B cell (primary cell): ENCODE results near the gene NOXA1. TPM values are rescaled to one million over a fixed set of nuclear protein-coding genes. Genes with fewer than 3 reads are reported as not detected.

Experiments used
- ATAC-seq: fragments of 200-7000 bp; cut with Tn5 transposase; one replicate; pipeline ENCODE4 v1.10.0; 2021; ENCODE audit warnings: low read depth, mild to moderate bottlenecking, moderate number of reproducible peaks, moderate library complexity
- CTCF ChIA-PET: fragments of 350-600 bp; sonication (Branson Sonifier 250); formaldehyde crosslinking; loops from one replicate; lab custom pipeline; 2021; ENCODE audit warnings: antibody characterized with exemption, inconsistent platforms; lab: Charles Lee
- POLR2A ChIA-PET: fragments of 350-600 bp; sonication (Branson Sonifier 250); formaldehyde crosslinking; loops from one replicate; lab custom pipeline; 2021; ENCODE audit warnings: antibody characterized with exemption; lab: Charles Lee
- DNase-seq: peaks from one replicate; pipeline ENCODE4 v3.0.0; 2013
- H2AFZ ChIP-seq: 2 replicates; pipeline ENCODE4 v1.6.1; 2012; ENCODE audit warnings: mild to moderate bottlenecking, low read depth, low read length; ENCODE audit not compliant: insufficient read depth, poor library complexity, severe bottlenecking
- H3K27ac ChIP-seq, 2 donors: 1 replicate in 1 of 2; 2 replicates in 1 of 2; pipeline ENCODE4 v1.5.1; 2012 to 2013; ENCODE audit warnings: low read length in 2 of 2, mild to moderate bottlenecking in 2 of 2, moderate library complexity in 1 of 2
- H3K27me3 ChIP-seq, 4 experiments: fragments of 200-600 bp in 1 of 4; sonication (generic) in 1 of 4; replicated peaks in 1 of 4; 1 replicate in 2 of 4; 2 replicates in 2 of 4; pipeline versions ENCODE4 v1.6.1 to v1.7.0; 2013 to 2016; ENCODE audit warnings: low read length in 3 of 4, mild to moderate bottlenecking in 2 of 4, mixed read lengths in 1 of 4, moderate library complexity in 1 of 4; ENCODE audit not compliant: insufficient read depth in 4 of 4, control insufficient read depth in 3 of 4; ENCODE audit errors: control extremely low read depth in 1 of 4
- H3K36me3 ChIP-seq, 2 experiments: replicated peaks in 1 of 2; 1 replicate in 1 of 2; 2 replicates in 1 of 2; pipeline versions ENCODE4 v1.6.1 to v1.7.1; 2013; ENCODE audit warnings: low read length in 1 of 2; ENCODE audit not compliant: insufficient read depth in 2 of 2, control insufficient read depth in 1 of 2; ENCODE audit errors: control extremely low read depth in 1 of 2, extremely low read depth in 1 of 2
- H3K4me1 ChIP-seq, 2 donors: fragments of 200-600 bp in 1 of 2; sonication (generic) in 1 of 2; 1 replicate in 1 of 2; 2 replicates in 1 of 2; pipeline versions ENCODE4 v1.5.1 to v1.6.1; 2013 to 2017; ENCODE audit warnings: low read length in 2 of 2; ENCODE audit not compliant: control insufficient read depth in 2 of 2, insufficient read depth in 2 of 2
- H3K4me2 ChIP-seq: replicated peaks from 2 replicates; pipeline ENCODE3; 2012; ENCODE audit warnings: mild to moderate bottlenecking, low read depth, low read length; ENCODE audit not compliant: poor library complexity, severe bottlenecking
- H3K4me3 ChIP-seq, 5 experiments: fragments of 200-600 bp in 1 of 5; sonication (generic) in 1 of 5; 1 replicate in 3 of 5; 2 replicates in 2 of 5; pipeline versions ENCODE4 v1.5.1 to v1.7.0; 2011 to 2016; ENCODE audit warnings: low read length in 4 of 5, mild to moderate bottlenecking in 4 of 5, low read depth in 2 of 5, control low read depth in 1 of 5, moderate library complexity in 1 of 5; ENCODE audit not compliant: insufficient read depth in 1 of 5; ENCODE audit errors: control extremely low read depth in 1 of 5, extremely low read depth in 1 of 5
- H3K79me2 ChIP-seq: fragments of 200-600 bp; sonication (generic); one replicate; pipeline ENCODE4 v1.6.0; 2016; ENCODE audit warnings: low read length; ENCODE audit not compliant: control insufficient read depth, insufficient read depth
- H3K9ac ChIP-seq: fragments of 200-600 bp; sonication (generic); 2 replicates; pipeline ENCODE4 v1.6.1; 2017; ENCODE audit warnings: mild to moderate bottlenecking, low read length, moderate library complexity
- H3K9me3 ChIP-seq, 3 donors: one replicate each; pipeline versions ENCODE4 v1.6.1 to v1.7.1; 2013; ENCODE audit warnings: low read length in 2 of 3; ENCODE audit not compliant: control insufficient read depth in 2 of 3, insufficient read depth in 1 of 3; ENCODE audit errors: control extremely low read depth in 1 of 3
- H4K20me1 ChIP-seq: 2 replicates; pipeline ENCODE4 v1.6.0; 2012; ENCODE audit warnings: mild to moderate bottlenecking, low read length; ENCODE audit not compliant: insufficient read depth, control insufficient read depth, poor library complexity, severe bottlenecking
- H3K27ac Mint-ChIP-seq: one replicate; pipeline ENCODE4 v1.8.0; 2021; ENCODE audit warnings: mixed read lengths
- H3K27me3 Mint-ChIP-seq: one replicate; pipeline ENCODE4 v1.8.0; 2021; ENCODE audit warnings: mixed read lengths
- H3K4me1 Mint-ChIP-seq: one replicate; pipeline ENCODE4 v1.8.0; 2021; ENCODE audit warnings: mixed read lengths
- H3K4me3 Mint-ChIP-seq: one replicate; pipeline ENCODE4 v1.8.0; 2021; ENCODE audit warnings: mixed read lengths
- H3K9me3 Mint-ChIP-seq: one replicate; pipeline ENCODE4 v1.8.0; 2022; ENCODE audit warnings: mixed read lengths; ENCODE audit not compliant: insufficient read depth
- EZH2 ChIP-seq: IDR thresholded peaks from 2 replicates; pipeline ENCODE4 v1.6.1; 2012; ENCODE audit warnings: borderline replicate concordance, low read depth, mild to moderate bottlenecking, moderate library complexity, low read length; ENCODE audit not compliant: insufficient read depth, poor library complexity, severe bottlenecking
- WGBS: methylation state at CpG from one replicate; pipeline ENCODE4 v1.1.5; 2013; ENCODE audit warnings: missing lambda C conversion rate; ENCODE audit not compliant: insufficient coverage; 5-methylcytosine and 5-hydroxymethylcytosine counted together
- intact Hi-C: fragments of 100-400 bp; cut with micrococcal nuclease; formaldehyde crosslinking; loops from one replicate; pipeline ENCODE4 v1.10.0; 2022
- polyA plus RNA-seq: library from polyadenylated mRNA; depleted of rRNA; stranded (reverse); fragments of >200 nt; gene quantifications from 2 replicates; pipeline ENCODE4 v1.2.3, GENCODE V29; 2012
- total RNA-seq, 2 donors: library from RNA; stranded (reverse); fragments of 120-200 nt in 1 of 2; gene quantifications; 1 replicate in 1 of 2; 2 replicates in 1 of 2; pipeline versions ENCODE4 v1.2.3 to v1.2.4, GENCODE V29; 2013 to 2022
- TF ChIP-seq, protein P1 (sequence below): fragments of 200-600 bp; IDR thresholded peaks from one replicate; pipeline ENCODE4 v1.8.0; 2022; ENCODE audit warnings: antibody characterized with exemption, mild to moderate bottlenecking

Gene NOXA1
- total and polyA plus RNA-seq, 2 donors (not counting 1 experiment from before 2014, with no cell fraction given): 5.7 to 7.7 TPM

DNA sequence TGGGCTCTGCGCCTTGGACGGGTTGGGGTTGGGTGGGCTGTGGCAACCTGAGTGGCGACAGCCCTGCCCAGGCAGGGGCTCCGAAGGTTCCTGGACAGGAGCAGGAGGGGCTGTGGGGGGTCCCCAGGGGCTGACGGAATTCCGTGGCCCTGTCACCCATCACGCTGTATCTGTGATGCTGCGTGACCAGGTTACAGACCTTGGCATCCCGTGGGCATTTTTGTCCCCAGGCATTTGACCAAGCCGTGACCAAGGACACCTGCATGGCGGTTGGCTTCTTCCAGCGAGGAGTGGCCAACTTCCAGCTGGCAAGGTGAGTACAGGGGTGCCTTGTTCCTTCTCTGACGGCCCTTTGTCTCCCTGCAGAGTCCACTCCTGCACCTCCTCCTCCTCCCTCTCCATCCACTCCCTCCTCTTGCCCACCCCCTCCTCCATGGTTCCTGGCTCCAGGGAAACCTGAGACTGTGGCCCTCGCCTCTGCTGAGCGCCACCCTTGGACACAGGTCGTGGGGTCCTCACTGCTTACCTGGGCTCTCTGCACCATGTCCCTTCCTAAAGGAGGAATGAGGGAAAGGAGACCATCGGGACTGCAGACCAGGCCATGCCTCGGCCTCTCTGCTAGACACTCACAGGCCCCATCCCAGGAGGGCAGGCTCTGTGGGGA is 3.0 kb downstream of the NOXA1 start:
- 94% methylated on average over 14 of the region's 18 CpGs for WGBS

More for the DNA sequence above, 3.0 kb downstream of the NOXA1 start:
- intact Hi-C loops: no loop called here
- Histone ChIP-seq H3K79me2 (no peaks in the 10 kb centered on the region), H3K4me1 (peaks cover 35 to 44% of the 10 kb centered on the region in 2 donors), H3K9me3 (peaks cover 0 to 10% (median 0%) of the 10 kb centered on the region in 3 donors), H3K27me3 (peaks cover 0 to 21% (median 6%) of the 10 kb centered on the region in 4 experiments), H3K9ac (no peak overlapping the region), H3K4me2 (no peak overlapping the region), H2AFZ (no peak overlapping the region), H4K20me1 (no peaks in the 10 kb centered on the region), H3K4me3 (no peak overlapping the region), H3K36me3 (no peaks in the 10 kb centered on the region), H3K27ac (no peak overlapping the region)
- no peak overlapping the region for H3K4me3 Mint-ChIP-seq
- H3K27ac Mint-ChIP-seq: no peak overlapping the region
- no peaks in the 10 kb centered on the region for H3K27me3 Mint-ChIP-seq
- ChIA-PET CTCF (interaction anchor here (1.0 kb wide), 1 partner anchor 99 kb away, joined by 4 read pairs; no protein-coding TSS in a partner anchor), POLR2A (no interaction called here)
- no peak for ATAC-seq
- no peak for TF ChIP-seq EZH2
- TF ChIP-seq, protein P1, sequence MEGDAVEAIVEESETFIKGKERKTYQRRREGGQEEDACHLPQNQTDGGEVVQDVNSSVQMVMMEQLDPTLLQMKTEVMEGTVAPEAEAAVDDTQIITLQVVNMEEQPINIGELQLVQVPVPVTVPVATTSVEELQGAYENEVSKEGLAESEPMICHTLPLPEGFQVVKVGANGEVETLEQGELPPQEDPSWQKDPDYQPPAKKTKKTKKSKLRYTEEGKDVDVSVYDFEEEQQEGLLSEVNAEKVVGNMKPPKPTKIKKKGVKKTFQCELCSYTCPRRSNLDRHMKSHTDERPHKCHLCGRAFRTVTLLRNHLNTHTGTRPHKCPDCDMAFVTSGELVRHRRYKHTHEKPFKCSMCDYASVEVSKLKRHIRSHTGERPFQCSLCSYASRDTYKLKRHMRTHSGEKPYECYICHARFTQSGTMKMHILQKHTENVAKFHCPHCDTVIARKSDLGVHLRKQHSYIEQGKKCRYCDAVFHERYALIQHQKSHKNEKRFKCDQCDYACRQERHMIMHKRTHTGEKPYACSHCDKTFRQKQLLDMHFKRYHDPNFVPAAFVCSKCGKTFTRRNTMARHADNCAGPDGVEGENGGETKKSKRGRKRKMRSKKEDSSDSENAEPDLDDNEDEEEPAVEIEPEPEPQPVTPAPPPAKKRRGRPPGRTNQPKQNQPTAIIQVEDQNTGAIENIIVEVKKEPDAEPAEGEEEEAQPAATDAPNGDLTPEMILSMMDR: no peak
- no peaks in the 10 kb centered on the region for H3K9me3 Mint-ChIP-seq
- H3K4me1 Mint-ChIP-seq: peaks cover 20% of the 10 kb centered on the region
- DNase-seq: no peak
